Omental fat pad (tissue), 4 donors: ENCODE results near the gene MAP3K9. TPM values are rescaled to one million over a fixed set of nuclear protein-coding genes. Genes with fewer than 3 reads are reported as not detected.

ENCODE experiments used
- ATAC-seq: fragments of 150-250 bp; one replicate; pipeline ENCODE4 v1.9.1; 2016; ENCODE audit warnings: mild to moderate bottlenecking, moderate library complexity; ENCODE audit not compliant: low FRiP score
- DNase-seq: peaks from one replicate; pipeline ENCODE4 v3.0.0-alpha.2; 2019; ENCODE audit warnings: low spot score
- CTCF ChIP-seq, 3 donors: fragments of 450-650 bp; IDR thresholded peaks; one replicate each; pipeline ENCODE4 v1.5.1; 2016 to 2017; ENCODE audit warnings: antibody characterized with exemption in 3 of 3, mild to moderate bottlenecking in 3 of 3, moderate library complexity in 2 of 3
- total RNA-seq, 4 donors: library from RNA; depleted of rRNA; stranded (reverse); fragments of >200 nt; gene quantifications; one replicate each; pipeline ENCODE4 v1.1.0, GENCODE V29; 2016

The MAP3K9 gene
- total RNA-seq, 4 donors from 2014 or later: 0.32 to 5.8 (median 1.1) TPM

- TF ChIP-seq CTCF (IDR thresholded peaks at IDR 0.05): no peak
- DNase-seq (no peak), ATAC-seq (no peak)
These were observed 55.8 kb downstream of the MAP3K9 start for GRCh38 chr14:70753518-70753953.

GRCh38 chr14:70748422-70748821 lies 60.9 kb downstream of the MAP3K9 start:
- DNase-seq (no peak), ATAC-seq (no peak)
- TF ChIP-seq CTCF (IDR thresholded peaks at IDR 0.05): no peak

- no peak for TF ChIP-seq CTCF (IDR thresholded peaks at IDR 0.05)
- ATAC-seq (no peak), DNase-seq (no peak)
These were observed 64.7 kb downstream of the MAP3K9 start for GRCh38 chr14:70744641-70745040.

- DNase-seq (no peak), ATAC-seq (no peak)
- TF ChIP-seq CTCF (IDR thresholded peaks at IDR 0.05): no peak
These were observed 67.0 kb downstream of the MAP3K9 start for GRCh38 chr14:70742316-70742715.

GRCh38 chr14:70741482-70741881 lies 67.8 kb downstream of the MAP3K9 start:
- DNase-seq (no peak), ATAC-seq (no peak)
- TF ChIP-seq CTCF (IDR thresholded peaks at IDR 0.05): no peak

GRCh38 chr14:70735043-70735442 lies 74.3 kb downstream of the MAP3K9 start:
- ATAC-seq: no peak
- no peak for DNase-seq
- TF ChIP-seq CTCF (IDR thresholded peaks at IDR 0.05): no peak

GRCh38 chr14:70731447-70732239 lies 77.7 kb downstream of the MAP3K9 start:
- TF ChIP-seq CTCF (IDR thresholded peaks at IDR 0.05): no peak
- ATAC-seq (no peak), DNase-seq (no peak)
